Hematopoietic multipotent progenitor cell treated with erythropoietin and hydrocortisone succinate and interleukin-3 and kit ligand, for 17 days (in vitro differentiated cells): Measurements from ENCODE around the gene ASIC3.
A peak's percentile ranks its signal among the peaks of the same experiment; 100 is the strongest.

Source experiments
- DNase-seq: peaks from one replicate; pipeline ENCODE4 v3.0.0-alpha.2; 2015; ENCODE audit warnings: low spot score

The ASIC3 gene

DNA sequence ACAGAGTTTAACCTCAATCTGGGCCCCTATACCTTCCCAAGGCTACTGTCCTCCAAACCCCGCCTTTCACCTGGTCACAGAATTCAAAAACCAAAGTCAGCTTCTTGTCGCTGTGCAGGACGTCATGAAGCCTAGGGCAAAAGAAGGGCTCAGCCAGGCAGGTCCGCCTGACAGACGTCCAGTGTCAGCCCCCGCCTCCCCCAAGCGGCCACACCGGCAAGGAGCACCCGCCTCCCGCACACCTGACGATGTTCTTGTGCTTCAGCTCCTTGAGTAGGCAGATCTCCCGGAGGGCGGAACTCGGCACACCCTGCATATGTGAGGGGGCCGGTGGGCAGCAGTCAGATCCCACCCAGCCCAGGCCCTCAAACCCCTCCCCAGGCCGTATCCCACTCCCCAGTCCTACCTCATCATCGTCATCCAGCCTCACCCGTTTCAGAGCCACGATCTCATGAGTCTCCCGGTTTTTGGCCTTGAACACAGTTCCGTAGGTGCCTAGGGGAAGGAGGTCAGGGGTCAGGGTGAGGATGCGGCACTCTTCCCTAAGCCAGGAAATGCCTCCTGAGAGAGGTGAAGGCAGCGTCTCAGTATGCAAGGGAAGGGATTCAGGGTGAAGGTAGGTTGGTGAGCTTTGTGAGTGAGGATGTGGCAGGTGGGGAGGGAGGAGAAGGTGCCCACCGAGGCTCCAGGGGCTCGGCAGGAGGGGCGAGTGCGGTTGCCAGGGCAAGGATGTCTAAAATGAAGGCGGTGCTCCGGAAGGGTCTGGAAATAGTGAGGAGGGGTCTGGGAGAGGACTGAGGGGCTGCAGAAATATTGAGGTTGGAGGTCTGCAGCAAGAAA is 8.6 kb downstream of the ASIC3 start:
- DNase-seq, result no peak

GRCh38 chr7:151057506-151057988 is 9.2 kb downstream of the ASIC3 start, which contains the start of gene CDK5:
CDK5 (minus strand) TSS chr7:151057897; CDS start chr7:151057848, 49 bp downstream.
- DNase-seq, result no peak

- DNase-seq, result peak; percentile 98
Observed at GRCh38 chr7:151057989-151058780, 9.9 kb downstream of the ASIC3 start.

GRCh38 chr7:151058781-151059366 is 10.5 kb downstream of the ASIC3 start:
- DNase-seq, result peak; percentile 43

GRCh38 chr7:151059367-151060112 is 11.2 kb downstream of the ASIC3 start, which contains the start of gene SLC4A2:
SLC4A2 (plus strand) TSS chr7:151059589; CDS start chr7:151061988, 2,399 bp downstream.
- DNase-seq, result peak; percentile 41

DNA sequence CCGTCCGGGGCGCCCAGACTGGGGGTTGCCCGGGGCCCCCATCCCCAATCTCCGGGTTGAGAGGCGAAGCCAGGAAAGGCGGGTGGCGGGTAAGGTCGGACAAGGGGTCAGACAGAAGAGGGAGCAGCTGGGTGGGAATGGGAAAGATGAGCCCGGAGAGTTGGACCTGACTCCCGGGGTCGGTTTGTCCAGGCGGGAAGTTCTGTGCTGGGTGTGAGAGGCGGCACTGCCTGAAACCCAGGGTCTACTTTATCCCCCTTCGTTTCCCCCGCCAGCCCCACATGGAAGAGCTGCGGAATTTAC is 11.7 kb downstream of the ASIC3 start:
- DNase-seq, result no peak

DNA sequence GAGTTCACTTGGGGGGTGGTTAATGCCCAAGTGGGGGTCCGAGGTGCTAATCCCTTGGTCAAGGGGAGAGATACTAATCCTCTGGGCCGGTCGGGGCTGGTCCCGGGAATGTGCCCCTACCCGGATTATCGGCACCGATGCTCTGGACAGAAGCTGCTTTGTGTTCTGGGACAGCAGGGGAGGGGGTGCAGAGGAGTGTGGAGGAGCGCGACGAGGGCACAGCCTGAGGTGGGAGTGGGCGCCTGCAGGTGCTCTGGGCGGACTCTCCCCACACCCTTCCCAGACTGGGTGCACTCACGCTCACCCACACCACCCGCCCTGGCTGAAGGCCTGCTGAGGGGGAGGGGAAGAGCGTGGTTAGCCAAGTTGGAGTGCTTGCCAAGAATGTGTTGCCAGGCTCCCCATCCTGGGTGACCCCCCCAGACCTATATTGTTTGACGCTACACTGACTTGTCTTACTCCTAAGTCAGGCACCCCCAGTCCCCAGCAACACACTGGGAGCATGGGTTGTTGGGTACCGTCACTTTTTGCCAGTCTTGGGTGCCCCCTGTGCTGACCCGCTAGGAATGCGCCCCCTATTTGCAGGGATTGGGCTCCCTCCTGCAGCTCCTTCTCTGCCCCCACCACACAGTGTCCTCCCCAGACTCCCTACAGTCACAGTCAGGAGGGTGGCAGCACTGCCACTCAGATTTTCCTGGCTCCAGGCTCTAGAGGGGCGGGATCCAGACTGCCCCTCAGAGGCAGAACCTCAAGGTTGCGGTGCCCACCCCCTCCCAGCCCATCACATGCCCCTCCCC is 12.3 kb downstream of the ASIC3 start:
- no peak for DNase-seq

GRCh38 chr7:151061213-151062110 is 13.1 kb downstream of the ASIC3 start:
- no peak for DNase-seq

- DNase-seq, result no peak
Observed at GRCh38 chr7:151062111-151062398, 13.7 kb downstream of the ASIC3 start.

DNA sequence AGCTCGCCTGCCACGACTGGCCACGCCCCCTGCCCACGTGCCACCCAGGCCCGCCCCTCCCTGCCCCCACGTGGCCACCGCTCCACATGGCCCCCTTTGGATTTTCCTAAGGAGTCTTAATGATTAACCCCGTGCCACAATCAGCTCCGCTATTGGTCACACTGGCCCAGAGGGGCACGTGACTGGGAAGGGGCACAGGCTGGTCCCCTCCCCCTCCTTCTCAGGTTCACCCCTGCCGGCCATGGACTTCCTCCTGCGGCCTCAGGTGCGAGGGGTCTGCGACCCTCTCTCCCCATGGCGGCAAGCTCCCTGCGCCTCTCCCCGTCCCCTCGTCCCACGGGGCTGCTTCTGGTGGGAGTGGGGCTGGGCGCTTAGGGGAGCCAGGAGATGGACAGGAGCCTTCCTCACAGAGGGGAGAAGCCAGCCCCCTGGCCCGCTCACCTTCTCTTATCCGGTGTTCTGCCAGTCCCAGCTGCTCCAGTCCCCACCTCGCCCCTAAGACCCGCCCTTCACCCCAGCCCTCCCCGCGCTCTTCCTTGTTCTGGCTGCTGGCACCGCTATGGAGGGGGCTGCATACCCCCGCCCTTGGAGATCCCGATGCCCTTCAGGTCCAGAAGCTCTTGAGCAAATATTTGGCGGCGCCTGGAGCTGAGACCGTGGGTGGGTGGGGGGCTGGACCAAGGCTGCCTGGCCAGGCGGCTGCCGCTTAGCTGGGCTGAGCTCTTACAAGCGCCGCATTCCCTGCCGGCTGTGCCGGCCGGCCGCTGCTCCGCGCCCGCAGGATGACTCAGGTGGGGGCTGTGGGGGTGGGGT is 14.3 kb downstream of the ASIC3 start:
- no peak for DNase-seq

- no peak for DNase-seq
Observed at GRCh38 chr7:151063212-151063561, 14.9 kb downstream of the ASIC3 start.

- no peak for DNase-seq
Observed at GRCh38 chr7:151064454-151064853, 16.1 kb downstream of the ASIC3 start.

- no peak for DNase-seq
Observed at GRCh38 chr7:151064993-151065392, 16.7 kb downstream of the ASIC3 start.

DNA sequence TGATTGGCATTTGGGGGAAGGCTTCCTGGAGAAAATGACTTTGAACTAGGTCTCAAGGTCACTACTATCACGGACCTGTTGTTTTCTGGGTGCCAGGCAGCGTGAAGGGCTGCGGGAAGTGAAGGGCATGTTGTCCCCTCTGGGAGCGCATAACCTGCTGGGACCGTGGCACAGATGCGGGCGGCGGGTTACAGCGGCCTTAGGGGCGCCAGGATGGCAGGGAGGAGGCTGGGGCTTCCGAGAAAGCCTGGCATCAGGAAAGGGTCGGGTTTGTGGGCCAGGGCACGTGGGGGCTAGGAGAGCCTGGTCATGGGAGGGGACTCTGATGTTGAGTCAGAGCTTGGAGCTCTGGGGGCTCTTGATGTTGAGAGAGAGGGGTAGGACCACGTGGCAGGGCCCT is 17.2 kb downstream of the ASIC3 start:
- DNase-seq, result no peak

DNA sequence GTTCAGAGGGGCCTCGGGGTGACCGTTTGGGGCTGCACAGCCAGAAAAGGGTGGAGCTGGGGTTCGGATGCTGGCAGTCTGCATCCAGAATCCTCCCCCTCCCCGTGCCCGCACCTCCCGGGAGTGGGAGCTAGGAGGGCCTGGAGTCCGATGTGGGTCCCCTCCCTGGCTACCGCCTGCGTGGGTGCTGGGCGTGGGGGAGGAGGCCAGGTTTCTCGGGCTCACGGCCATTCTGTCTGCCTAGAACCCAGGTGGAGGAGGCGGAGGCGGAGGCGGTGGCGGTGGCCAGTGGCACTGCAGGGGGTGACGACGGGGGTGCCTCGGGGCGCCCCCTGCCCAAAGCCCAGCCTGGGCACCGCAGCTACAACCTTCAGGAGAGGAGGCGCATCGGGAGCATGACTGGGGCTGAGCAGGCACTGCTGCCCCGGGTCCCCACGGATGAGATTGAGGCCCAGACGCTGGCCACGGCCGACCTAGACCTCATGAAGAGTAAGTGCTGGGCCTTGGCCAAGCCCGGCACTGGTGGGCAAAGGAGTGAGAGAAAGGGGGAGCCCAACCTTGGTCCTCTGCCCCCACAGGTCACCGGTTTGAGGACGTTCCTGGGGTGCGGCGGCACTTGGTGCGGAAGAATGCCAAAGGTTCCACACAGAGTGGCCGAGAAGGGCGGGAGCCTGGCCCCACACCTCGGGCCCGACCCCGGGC is 18.1 kb downstream of the ASIC3 start:
- DNase-seq, result no peak

- no peak for DNase-seq
Observed at GRCh38 chr7:151068069-151068773, 19.9 kb downstream of the ASIC3 start.

DNA sequence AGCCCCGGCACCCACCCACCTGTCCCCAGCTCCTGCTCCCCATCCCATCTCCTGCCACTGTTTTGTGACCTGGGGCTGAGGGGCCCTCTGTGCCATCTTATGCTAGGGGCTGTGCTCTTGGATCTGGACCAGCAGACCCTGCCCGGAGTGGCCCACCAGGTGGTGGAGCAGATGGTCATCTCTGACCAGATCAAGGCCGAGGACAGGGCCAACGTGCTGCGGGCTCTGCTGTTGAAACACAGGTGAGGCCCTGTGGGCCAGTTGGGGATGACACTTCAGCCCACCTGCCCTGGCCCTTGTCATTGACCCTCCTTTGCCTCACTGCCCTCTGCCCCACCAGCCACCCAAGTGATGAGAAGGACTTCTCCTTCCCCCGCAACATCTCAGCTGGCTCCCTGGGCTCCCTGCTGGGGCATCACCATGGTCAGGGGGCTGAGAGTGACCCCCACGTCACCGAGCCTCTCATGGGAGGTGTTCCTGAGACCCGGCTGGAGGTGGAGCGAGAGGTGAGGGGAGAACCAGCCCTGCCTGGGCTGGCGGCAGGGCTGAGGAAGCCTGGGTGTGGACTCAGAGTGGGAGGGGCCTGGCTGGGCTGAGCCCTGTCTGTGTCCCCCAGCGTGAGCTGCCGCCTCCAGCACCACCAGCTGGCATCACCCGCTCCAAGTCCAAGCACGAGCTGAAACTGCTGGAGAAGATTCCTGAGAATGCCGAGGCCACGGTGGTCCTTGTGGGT is 21.7 kb downstream of the ASIC3 start:
- no peak for DNase-seq

- DNase-seq, result no peak
Observed at GRCh38 chr7:151070574-151070960, 22.2 kb downstream of the ASIC3 start.
